GM19452 (cell line): Measurements from ENCODE around the gene TMIGD3.

Source experiments
- ATAC-seq: cut with Tn5 transposase; IDR thresholded peaks from one replicate; pipeline ENCODE4 v1.9.1; 2021; ENCODE audit not compliant: unreplicated experiment

Gene TMIGD3

GRCh38 chr1:111448482-111448917 is 54.9 kb downstream of the TMIGD3 start:
- no peak for ATAC-seq

DNA sequence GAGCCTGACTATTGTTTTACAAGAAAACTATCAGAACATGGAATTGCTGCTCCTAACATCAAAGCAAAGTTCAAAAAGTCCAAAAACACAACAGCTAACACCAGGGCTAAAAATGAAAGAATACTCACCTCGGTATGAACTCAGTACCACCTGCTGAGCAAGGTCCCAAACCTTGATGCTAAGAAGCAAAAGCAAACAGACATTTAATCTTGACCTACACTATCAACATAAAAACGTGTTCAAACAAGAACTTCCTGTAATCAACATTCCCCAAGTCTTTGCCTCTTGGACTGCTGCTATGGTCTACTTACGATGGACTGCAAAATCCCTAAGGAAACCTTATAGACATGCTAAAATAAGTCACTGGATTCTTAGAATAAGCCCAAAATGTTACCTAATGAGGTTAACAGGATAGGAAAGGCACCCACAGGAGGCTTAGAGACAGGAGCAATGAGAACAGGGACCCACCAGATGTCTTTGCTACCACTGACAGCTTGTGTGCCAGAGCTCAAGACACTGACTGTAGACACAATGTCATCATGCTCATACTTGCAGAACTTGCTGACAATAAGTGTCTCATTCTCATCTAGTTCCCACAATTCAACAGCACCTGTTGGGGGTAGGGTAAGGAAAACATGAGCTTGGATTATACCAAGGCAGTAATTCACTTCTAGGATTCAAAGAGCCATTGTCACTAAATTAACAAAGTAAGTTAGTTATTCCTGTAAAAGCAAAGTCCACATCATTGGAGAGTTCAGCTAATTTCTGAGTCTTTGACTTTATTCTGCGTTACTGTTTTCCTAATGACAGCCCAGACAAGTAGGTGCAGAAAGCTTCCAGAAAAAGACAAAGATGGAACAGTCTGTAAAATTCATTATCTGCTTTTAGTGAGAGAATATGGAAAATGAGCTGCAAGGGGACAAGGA is 56.2 kb downstream of the TMIGD3 start:
- ATAC-seq = no peak

DNA sequence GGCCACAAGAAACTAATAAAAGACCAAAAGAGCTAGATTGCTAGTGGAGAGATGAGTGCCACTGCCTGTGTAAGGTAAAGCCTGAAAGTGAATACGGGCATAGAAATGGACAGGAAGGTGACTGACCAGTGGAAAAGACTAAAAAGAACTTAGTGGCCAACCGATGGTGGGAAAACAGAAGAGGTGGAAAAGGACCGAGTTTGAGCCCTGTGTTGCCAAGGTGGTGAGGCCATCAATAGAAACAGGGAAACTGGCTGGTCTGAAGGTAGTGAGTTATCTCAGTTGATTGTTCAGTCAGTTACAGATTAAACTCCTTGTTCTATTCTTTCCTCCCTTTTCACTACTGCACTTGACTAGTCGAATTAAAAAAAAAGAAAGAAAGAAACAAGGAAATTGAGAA is 56.9 kb downstream of the TMIGD3 start:
- ATAC-seq = no peak

DNA sequence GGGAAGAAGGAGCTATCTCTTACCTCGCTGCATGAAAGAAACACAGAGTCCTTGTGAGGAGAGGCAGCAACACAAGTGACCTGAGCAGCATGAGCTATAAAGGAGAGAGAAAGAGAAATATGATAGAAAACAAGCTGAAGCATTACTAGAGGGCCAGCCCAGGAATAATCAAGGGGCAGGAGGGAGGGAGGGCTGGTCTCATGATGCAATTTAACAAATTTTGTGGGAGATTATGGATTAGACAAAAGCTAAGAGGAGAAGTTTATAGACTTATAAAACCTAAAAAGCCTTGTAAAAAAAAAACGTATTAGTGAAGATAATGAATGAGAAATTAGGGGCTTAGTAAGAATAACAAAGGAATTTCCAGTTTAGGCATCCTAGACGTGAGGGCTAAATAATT is 59.4 kb downstream of the TMIGD3 start:
- ATAC-seq = no peak

DNA sequence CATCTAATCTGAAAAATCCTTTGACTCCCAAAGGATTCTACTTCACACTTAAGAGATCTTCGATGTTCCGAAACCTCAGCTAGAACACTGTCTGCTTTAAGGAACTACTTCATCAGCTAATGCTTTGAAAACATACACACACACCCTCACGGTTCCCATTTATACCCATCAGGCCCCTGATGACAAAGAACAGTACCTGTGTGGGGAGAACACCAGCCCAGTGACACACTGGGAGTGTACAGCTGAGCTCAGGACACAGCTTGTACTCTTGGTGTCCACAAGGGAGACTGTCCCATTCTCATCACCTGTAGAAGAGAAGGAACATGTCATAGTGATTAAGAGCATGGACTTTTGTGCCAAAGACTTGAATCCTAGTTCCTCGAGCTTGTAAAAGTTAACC is 61.0 kb downstream of the TMIGD3 start:
- no peak for ATAC-seq

DNA sequence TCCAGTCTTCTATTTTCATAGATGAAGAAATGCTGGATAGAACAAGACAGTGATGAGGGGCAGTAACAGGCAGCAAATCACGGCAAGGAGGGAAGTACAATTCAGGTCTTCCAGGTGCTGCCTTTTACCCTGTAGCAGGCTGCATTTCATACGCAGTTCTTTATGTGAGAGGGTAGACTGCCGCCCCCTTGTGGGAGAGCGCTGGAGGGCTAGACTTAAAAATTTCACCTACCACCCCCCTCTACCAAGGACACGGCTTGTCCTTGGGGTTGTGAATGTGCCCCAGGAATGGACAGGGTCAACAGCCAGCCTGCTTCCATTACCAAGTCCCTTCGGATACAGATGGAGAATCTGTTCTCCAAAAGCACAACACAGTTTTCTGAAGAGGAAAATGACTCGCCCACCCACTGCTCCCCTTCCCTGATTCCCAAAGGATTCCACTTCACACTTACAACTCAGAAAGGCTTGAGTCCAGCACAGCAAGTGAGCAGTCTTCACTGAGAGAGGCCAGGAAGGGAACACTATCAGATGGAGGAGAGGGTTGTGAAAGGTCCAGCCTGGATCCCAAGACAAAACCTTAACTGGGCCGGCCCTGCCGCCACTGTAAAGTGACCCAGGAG is 61.8 kb downstream of the TMIGD3 start:
- ATAC-seq = no peak

DNA sequence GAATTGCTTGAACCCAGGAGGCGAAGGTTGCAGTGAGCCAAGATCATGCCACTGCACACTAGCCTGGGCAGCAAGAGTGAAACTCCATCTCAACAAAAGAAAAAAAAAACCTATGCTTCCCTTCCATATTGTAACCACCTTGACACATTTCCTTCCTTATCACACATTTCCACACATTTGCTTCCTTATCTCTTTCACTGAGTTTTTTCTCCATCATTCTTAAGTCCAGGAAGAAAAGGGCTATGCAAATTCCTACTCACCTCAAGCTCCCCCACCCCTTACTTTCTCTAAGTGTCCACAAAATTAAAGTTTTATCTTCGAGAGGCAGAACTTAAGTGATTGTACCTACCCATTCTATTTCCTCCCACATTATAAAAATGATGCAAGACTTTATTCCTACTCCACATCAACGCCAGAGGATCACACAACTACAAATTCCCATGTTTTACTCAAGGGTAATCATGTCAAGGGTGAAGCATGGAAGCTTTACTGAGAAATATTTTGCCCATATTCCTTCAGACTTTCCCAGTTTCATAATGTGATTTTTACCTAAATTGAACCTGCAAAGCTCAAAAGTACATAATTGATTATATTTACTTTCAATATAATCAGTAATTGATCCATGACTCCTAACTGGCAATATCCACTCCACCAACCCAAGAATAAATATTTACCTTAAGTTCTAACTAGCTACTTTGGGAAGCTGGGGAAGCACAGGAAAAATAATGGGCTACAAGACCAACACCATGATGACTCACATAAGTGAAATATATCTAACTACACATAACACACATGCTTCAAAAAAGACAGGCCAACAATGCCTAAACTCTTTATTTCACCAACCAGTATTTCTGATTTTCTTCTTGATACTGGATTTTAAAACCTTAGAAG is 63.7 kb downstream of the TMIGD3 start:
- ATAC-seq = no peak

GRCh38 chr1:111436726-111437125 is 66.7 kb downstream of the TMIGD3 start:
- ATAC-seq = no peak
